ENCODE data around the gene PECR. TPM values are rescaled to one million over a fixed set of nuclear protein-coding genes. Genes with fewer than 3 reads are reported as not detected.

The PECR gene
- total and polyA plus RNA-seq, 10 of the 15 experiments (the other 5 are each of a cell fraction or from before 2014, with no cell fraction given), result 7.6 to 37.4 (median 25.7) TPM

- TF ChIP-seq ZBTB33 (IDR thresholded peaks at IDR 0.05) (no peak), SMAD1 (IDR thresholded peaks at IDR 0.05; ENCODE audit: low read depth, partially characterized antibody) (peak; percentile 49), STAT3 (IDR thresholded peaks at IDR 0.05; ENCODE audit: low read depth, low read length) (no peak), PBX3 (IDR thresholded peaks at IDR 0.05; ENCODE audit: insufficient replicate concordance, low read depth, low read length) (no peak), BCLAF1 (IDR thresholded peaks at IDR 0.05) (no peak), NR2F1 (conservative IDR thresholded peaks at IDR 0.05) (no peak), HDGF (IDR thresholded peaks at IDR 0.05) (peak; percentile 90; the same call in 1 of the 2 replicates), REST (IDR thresholded peaks at IDR 0.05; ENCODE audit: low read depth, low read length) (no peak), CTCF (IDR thresholded peaks at IDR 0.05 in 2 of 3, conservative IDR thresholded peaks at IDR 0.05 in 1 of 3; ENCODE audit: control insufficient read depth in 2 of 3, extremely low read depth in 1 of 3, insufficient read depth in 1 of 3, low read depth in 3 of 3, low read length in 3 of 3) (no peak), PML (IDR thresholded peaks at IDR 0.05; ENCODE audit: low read length) (peak; percentile 90), RB1 (IDR thresholded peaks at IDR 0.05; ENCODE audit: borderline replicate concordance) (peak; percentile 94; the same call in 1 of the 2 replicates), POLR2AphosphoS2 (IDR thresholded peaks at IDR 0.05; ENCODE audit: low read depth, low read length) (no peak; the same call in 1 of the 2 replicates), MTA2 (IDR thresholded peaks at IDR 0.05; ENCODE audit: low read depth) (no peak), RCOR1 (conservative IDR thresholded peaks at IDR 0.05; ENCODE audit: low read depth, low read length) (no peak), ZBED1 (IDR thresholded peaks at IDR 0.05; ENCODE audit: borderline replicate concordance) (peak; percentile 74; the same call in 1 of the 2 replicates), CEBPB (IDR thresholded peaks at IDR 0.05; ENCODE audit: borderline replicate concordance in 1 of 2, low read depth in 2 of 2, low read length in 2 of 2) (peak in 1 of 2 experiments; percentile 85; a peak in 2 of 4 replicates)
These were observed 27.6 kb upstream of the PECR start, which contains the start of gene XRCC5 (continued) for GRCh38 chr2:216108967-216109921.

All from GM12878 (cell line).